Measurements from ENCODE around the gene ZNF408. TPM values are rescaled to one million over a fixed set of nuclear protein-coding genes. Genes with fewer than 3 reads are reported as not detected.
"Not testable (repeated sequence)": the region's sequence is repeated elsewhere in the genome, so short reads cannot be mapped to it uniquely, and the experiment has no call there.

ZNF408 gene
- total and polyA plus RNA-seq, 2 experiments from 2014 or later = 6.1 to 17.2 TPM

DNA sequence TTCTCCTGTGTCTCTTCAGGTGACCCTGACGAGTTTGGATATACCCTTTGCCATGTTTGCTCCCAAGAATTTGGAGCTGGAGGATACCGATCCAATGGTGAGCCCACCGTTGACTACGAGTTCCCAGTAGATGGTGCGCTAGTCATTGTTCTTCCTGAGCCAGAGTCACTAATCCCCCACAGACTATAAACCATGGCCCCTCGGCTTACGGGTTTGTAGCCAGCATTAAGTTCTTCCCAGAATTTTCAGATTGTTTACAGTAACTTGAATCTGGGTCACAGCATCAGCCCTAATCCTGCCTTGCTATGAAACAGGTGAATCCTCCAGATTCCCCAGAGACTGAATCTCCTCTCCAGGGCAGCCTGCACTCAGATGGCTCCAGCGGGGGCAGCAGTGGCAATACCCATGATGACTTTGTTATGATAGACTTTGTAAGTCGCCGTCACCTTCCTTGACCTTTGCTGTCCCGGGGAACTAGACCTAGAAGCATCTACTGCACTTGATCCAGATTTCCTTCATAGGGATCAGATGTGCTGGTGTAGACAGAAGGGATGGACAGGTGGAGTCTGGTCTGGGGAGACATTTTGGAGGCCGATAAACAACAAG lies 32.2 kb upstream of the ZNF408 start (continued):
- TF ChIP-seq, protein P1, sequence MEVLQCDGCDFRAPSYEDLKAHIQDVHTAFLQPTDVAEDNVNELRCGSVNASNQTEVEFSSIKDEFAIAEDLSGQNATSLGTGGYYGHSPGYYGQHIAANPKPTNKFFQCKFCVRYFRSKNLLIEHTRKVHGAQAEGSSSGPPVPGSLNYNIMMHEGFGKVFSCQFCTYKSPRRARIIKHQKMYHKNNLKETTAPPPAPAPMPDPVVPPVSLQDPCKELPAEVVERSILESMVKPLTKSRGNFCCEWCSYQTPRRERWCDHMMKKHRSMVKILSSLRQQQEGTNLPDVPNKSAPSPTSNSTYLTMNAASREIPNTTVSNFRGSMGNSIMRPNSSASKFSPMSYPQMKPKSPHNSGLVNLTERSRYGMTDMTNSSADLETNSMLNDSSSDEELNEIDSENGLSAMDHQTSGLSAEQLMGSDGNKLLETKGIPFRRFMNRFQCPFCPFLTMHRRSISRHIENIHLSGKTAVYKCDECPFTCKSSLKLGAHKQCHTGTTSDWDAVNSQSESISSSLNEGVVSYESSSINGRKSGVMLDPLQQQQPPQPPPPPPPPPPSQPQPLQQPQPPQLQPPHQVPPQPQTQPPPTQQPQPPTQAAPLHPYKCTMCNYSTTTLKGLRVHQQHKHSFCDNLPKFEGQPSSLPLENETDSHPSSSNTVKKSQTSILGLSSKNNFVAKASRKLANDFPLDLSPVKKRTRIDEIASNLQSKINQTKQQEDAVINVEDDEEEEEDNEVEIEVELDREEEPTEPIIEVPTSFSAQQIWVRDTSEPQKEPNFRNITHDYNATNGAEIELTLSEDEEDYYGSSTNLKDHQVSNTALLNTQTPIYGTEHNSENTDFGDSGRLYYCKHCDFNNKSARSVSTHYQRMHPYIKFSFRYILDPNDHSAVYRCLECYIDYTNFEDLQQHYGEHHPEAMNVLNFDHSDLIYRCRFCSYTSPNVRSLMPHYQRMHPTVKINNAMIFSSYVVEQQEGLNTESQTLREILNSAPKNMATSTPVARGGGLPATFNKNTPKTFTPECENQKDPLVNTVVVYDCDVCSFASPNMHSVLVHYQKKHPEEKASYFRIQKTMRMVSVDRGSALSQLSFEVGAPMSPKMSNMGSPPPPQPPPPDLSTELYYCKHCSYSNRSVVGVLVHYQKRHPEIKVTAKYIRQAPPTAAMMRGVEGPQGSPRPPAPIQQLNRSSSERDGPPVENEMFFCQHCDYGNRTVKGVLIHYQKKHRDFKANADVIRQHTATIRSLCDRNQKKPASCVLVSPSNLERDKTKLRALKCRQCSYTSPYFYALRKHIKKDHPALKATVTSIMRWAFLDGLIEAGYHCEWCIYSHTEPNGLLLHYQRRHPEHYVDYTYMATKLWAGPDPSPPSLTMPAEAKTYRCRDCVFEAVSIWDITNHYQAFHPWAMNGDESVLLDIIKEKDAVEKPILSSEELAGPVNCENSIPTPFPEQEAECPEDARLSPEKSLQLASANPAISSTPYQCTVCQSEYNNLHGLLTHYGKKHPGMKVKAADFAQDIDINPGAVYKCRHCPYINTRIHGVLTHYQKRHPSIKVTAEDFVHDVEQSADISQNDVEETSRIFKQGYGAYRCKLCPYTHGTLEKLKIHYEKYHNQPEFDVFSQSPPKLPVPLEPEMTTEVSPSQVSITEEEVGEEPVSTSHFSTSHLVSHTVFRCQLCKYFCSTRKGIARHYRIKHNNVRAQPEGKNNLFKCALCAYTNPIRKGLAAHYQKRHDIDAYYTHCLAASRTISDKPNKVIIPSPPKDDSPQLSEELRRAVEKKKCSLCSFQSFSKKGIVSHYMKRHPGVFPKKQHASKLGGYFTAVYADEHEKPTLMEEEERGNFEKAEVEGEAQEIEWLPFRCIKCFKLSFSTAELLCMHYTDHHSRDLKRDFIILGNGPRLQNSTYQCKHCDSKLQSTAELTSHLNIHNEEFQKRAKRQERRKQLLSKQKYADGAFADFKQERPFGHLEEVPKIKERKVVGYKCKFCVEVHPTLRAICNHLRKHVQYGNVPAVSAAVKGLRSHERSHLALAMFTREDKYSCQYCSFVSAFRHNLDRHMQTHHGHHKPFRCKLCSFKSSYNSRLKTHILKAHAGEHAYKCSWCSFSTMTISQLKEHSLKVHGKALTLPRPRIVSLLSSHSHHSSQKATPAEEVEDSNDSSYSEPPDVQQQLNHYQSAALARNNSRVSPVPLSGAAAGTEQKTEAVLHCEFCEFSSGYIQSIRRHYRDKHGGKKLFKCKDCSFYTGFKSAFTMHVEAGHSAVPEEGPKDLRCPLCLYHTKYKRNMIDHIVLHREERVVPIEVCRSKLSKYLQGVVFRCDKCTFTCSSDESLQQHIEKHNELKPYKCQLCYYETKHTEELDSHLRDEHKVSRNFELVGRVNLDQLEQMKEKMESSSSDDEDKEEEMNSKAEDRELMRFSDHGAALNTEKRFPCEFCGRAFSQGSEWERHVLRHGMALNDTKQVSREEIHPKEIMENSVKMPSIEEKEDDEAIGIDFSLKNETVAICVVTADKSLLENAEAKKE (CRISPR knock-in tag; IDR thresholded peaks at IDR 0.05) = no peak
- TF ChIP-seq EZH2phosphoT487 (IDR thresholded peaks at IDR 0.05; ENCODE audit: unreplicated experiment) = no peak
- no peak for TF ChIP-seq ETS1 (IDR thresholded peaks at IDR 0.05)
- no peak for TF ChIP-seq STAT1 (IDR thresholded peaks at IDR 0.05; ENCODE audit: unreplicated experiment)
- TF ChIP-seq EZH2 (IDR thresholded peaks at IDR 0.05; ENCODE audit: low read depth, unreplicated experiment) = no peak

- H3K36me3 Mint-ChIP-seq (ENCODE audit: low read depth) = peaks cover 51% of the 10 kb centered on the region
Observed at GRCh38 chr11:46669711-46670139, 31.1 kb upstream of the ZNF408 start.

GRCh38 chr11:46670521-46670920 lies 30.3 kb upstream of the ZNF408 start:
- H3K27me3 ChIP-seq (ENCODE audit: insufficient read depth); H3K27me3 Mint-ChIP-seq (ENCODE audit: insufficient read depth, low read depth, poor library complexity); H3K27ac ChIP-seq (ENCODE audit: low read depth); H3F3A ChIP-seq (replicated peaks; ENCODE audit: low read depth); H3K4me3 Mint-ChIP-seq; H3K79me2 ChIP-seq (replicated peaks; ENCODE audit: insufficient read depth); H3K4me2 ChIP-seq; H4K20me1 ChIP-seq (replicated peaks; ENCODE audit: insufficient read depth); H3K4me3 ChIP-seq; ATAC-seq; H2AFZ ChIP-seq; H3K27ac Mint-ChIP-seq; H3K9me3 Mint-ChIP-seq; H3K9me2 ChIP-seq (ENCODE audit: insufficient read depth); DNase-seq (ENCODE audit: low spot score): not testable (repeated sequence)
- H3K4me1 ChIP-seq (ENCODE audit: insufficient read depth) = peaks cover 16% of the 10 kb centered on the region
- Mint-ChIP-seq H3K36me3 (ENCODE audit: low read depth) (peaks cover 48% of the 10 kb centered on the region), H3K4me1 (peaks cover 16% of the 10 kb centered on the region)
- H3K36me3 ChIP-seq (ENCODE audit: insufficient read depth) = peaks cover 29% of the 10 kb centered on the region; the same call in 1 of the 2 replicates

More at GRCh38 chr11:46669711-46670139, 31.1 kb upstream of the ZNF408 start:
- peaks cover 9% of the 10 kb centered on the region for H3K4me1 ChIP-seq (ENCODE audit: insufficient read depth)
- H3K27ac Mint-ChIP-seq = no peak overlapping the region
- no peaks in the 10 kb centered on the region for H3K27me3 ChIP-seq (ENCODE audit: insufficient read depth)
- TF ChIP-seq ZNF114 (CRISPR knock-in tag; IDR thresholded peaks at IDR 0.05) = no peak
- TF ChIP-seq, protein P2, sequence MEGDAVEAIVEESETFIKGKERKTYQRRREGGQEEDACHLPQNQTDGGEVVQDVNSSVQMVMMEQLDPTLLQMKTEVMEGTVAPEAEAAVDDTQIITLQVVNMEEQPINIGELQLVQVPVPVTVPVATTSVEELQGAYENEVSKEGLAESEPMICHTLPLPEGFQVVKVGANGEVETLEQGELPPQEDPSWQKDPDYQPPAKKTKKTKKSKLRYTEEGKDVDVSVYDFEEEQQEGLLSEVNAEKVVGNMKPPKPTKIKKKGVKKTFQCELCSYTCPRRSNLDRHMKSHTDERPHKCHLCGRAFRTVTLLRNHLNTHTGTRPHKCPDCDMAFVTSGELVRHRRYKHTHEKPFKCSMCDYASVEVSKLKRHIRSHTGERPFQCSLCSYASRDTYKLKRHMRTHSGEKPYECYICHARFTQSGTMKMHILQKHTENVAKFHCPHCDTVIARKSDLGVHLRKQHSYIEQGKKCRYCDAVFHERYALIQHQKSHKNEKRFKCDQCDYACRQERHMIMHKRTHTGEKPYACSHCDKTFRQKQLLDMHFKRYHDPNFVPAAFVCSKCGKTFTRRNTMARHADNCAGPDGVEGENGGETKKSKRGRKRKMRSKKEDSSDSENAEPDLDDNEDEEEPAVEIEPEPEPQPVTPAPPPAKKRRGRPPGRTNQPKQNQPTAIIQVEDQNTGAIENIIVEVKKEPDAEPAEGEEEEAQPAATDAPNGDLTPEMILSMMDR (conservative IDR thresholded peaks at IDR 0.05; ENCODE audit: low read depth in 2 of 2) = peak; percentile 68 to 72
- ATAC-seq (peak; percentile 76), DNase-seq (ENCODE audit: low spot score) (peak; percentile 50)
- H3K4me3 Mint-ChIP-seq = no peak overlapping the region
- H3K79me2 ChIP-seq (replicated peaks; ENCODE audit: insufficient read depth) = no peaks in the 10 kb centered on the region
- H2AFZ ChIP-seq = no peak overlapping the region
- H3K4me2 ChIP-seq = no peak overlapping the region
- H3K9me3 Mint-ChIP-seq = no peaks in the 10 kb centered on the region
- H3K4me1 Mint-ChIP-seq = peaks cover 10% of the 10 kb centered on the region
- no peak overlapping the region for H3K4me3 ChIP-seq
- peaks cover 6% of the 10 kb centered on the region for H3K27me3 Mint-ChIP-seq (ENCODE audit: insufficient read depth, low read depth, poor library complexity)
- peaks cover 31% of the 10 kb centered on the region; the same call in 1 of the 2 replicates for H3K36me3 ChIP-seq (ENCODE audit: insufficient read depth)
- no peaks in the 10 kb centered on the region for H3K9me2 ChIP-seq (ENCODE audit: insufficient read depth)
- no peak overlapping the region for H3K27ac ChIP-seq (ENCODE audit: low read depth)
- H4K20me1 ChIP-seq (replicated peaks; ENCODE audit: insufficient read depth) = peaks cover 4% of the 10 kb centered on the region; the same call in 1 of the 2 replicates
- H3F3A ChIP-seq (replicated peaks; ENCODE audit: low read depth) = peaks cover 8% of the 10 kb centered on the region; the same call in 1 of the 2 replicates

All from GM23338 (cell line).